ENCODE data around the gene IGF2BP1.

DNA sequence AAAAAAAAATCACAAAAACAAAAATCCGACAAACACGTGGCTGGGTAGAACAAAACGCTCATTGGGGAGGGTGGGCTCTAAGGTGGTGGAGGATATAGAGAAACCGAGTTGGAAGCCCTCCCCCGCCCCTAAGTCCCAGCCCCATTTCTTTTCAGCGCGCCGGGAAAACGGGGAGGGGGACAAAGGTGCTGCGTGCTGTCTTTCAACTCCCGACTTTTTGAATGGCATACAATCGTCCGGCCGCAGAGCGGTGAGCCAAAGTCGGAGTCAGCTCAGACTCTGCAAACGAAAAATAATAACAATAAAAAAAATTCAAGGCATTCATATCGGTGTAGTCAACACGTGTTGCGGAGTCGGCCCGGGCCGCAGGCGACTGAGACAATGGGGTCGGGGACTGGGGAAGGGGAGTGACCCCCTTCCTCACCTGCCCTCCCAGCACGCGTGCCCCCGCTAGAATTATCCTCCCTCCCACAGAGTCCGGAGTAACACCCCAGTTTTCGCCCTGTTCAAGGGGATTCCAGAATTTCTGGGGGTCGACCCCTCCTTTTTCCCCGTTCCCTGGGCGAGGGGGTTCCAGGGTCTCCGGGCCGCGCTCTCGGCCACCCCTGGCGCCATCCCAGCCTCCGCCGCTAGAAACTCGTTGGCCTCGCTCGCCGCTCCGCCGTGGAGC lies 1.7 kb upstream of the IGF2BP1 start:
- TF ChIP-seq MAX (IDR thresholded peaks at IDR 0.05; ENCODE audit: low read depth) (no peak), YY1 (IDR thresholded peaks at IDR 0.05; ENCODE audit: low read depth) (no peak), TCF12 (IDR thresholded peaks at IDR 0.05) (no peak), POLR2AphosphoS5 (IDR thresholded peaks at IDR 0.05; ENCODE audit: low read depth, low read length) (0 out of 2 replicates have a peak, but pooled peaks have one; percentile 30), SMC3 (IDR thresholded peaks at IDR 0.05; ENCODE audit: low read depth, low read length) (no peak), GABPA (IDR thresholded peaks at IDR 0.05; ENCODE audit: low read depth) (no peak), EP300 (IDR thresholded peaks at IDR 0.05; ENCODE audit: borderline replicate concordance in 1 of 2, low read depth in 1 of 2, low read length in 1 of 2) (no peak), ELF1 (IDR thresholded peaks at IDR 0.05) (no peak)
- TF ChIP-seq, protein P1, sequence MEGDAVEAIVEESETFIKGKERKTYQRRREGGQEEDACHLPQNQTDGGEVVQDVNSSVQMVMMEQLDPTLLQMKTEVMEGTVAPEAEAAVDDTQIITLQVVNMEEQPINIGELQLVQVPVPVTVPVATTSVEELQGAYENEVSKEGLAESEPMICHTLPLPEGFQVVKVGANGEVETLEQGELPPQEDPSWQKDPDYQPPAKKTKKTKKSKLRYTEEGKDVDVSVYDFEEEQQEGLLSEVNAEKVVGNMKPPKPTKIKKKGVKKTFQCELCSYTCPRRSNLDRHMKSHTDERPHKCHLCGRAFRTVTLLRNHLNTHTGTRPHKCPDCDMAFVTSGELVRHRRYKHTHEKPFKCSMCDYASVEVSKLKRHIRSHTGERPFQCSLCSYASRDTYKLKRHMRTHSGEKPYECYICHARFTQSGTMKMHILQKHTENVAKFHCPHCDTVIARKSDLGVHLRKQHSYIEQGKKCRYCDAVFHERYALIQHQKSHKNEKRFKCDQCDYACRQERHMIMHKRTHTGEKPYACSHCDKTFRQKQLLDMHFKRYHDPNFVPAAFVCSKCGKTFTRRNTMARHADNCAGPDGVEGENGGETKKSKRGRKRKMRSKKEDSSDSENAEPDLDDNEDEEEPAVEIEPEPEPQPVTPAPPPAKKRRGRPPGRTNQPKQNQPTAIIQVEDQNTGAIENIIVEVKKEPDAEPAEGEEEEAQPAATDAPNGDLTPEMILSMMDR (IDR thresholded peaks at IDR 0.05): peak; percentile 9; the same call in 1 of the 2 replicates

Measured in SK-N-SH (cell line).